ENCODE results near the gene IMPDH1.

DNA sequence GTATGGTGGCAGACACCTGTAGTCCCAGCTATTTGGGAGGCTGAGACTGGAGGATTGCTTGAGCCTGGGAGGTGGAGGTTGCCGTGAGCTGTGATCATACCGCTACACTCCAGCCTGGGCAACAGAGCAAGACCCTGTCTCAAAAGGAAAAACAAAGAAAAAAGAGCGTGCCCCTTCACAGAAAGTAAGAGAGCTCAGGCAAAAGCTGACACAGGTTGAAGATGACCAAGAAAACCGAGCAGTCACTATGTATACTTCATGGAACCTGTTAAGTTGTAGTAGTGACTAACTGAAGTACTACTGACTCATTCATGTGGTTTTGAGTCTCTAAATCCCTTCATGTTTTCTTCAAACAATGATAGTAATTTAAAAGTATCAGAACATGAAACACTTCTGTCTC, 47.1 kb downstream of the IMPDH1 start:
- TF ChIP-seq CBFB (IDR thresholded peaks at IDR 0.05; ENCODE audit: low read depth) (no peak), TCF3 (IDR thresholded peaks at IDR 0.05; ENCODE audit: borderline replicate concordance, insufficient read depth, low read depth, low read length) (no peak), TAF1 (IDR thresholded peaks at IDR 0.05; ENCODE audit: borderline replicate concordance, low read depth, low read length) (no peak), POLR2A (IDR thresholded peaks at IDR 0.05; ENCODE audit: low read depth, low read length) (no peak), SIN3A (IDR thresholded peaks at IDR 0.05; ENCODE audit: low read depth, low read length) (no peak), CEBPB (IDR thresholded peaks at IDR 0.05; ENCODE audit: borderline replicate concordance in 1 of 2, low read depth in 2 of 2, low read length in 2 of 2) (no peak), NRF1 (conservative IDR thresholded peaks at IDR 0.05; ENCODE audit: low read depth, low read length) (no peak), EP300 (IDR thresholded peaks at IDR 0.05; ENCODE audit: borderline replicate concordance in 1 of 2, control insufficient read depth in 1 of 2, low read depth in 2 of 2, low read length in 2 of 2) (no peak), NR2C1 (IDR thresholded peaks at IDR 0.05) (no peak), EZH2 (IDR thresholded peaks at IDR 0.05; ENCODE audit: borderline replicate concordance, control insufficient read depth, low read depth, low read length) (no peak), LARP7 (IDR thresholded peaks at IDR 0.05) (no peak), ZNF207 (IDR thresholded peaks at IDR 0.05; ENCODE audit: borderline replicate concordance) (no peak)
- TF ChIP-seq, protein P1, sequence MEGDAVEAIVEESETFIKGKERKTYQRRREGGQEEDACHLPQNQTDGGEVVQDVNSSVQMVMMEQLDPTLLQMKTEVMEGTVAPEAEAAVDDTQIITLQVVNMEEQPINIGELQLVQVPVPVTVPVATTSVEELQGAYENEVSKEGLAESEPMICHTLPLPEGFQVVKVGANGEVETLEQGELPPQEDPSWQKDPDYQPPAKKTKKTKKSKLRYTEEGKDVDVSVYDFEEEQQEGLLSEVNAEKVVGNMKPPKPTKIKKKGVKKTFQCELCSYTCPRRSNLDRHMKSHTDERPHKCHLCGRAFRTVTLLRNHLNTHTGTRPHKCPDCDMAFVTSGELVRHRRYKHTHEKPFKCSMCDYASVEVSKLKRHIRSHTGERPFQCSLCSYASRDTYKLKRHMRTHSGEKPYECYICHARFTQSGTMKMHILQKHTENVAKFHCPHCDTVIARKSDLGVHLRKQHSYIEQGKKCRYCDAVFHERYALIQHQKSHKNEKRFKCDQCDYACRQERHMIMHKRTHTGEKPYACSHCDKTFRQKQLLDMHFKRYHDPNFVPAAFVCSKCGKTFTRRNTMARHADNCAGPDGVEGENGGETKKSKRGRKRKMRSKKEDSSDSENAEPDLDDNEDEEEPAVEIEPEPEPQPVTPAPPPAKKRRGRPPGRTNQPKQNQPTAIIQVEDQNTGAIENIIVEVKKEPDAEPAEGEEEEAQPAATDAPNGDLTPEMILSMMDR (IDR thresholded peaks at IDR 0.05 in 2 of 3, conservative IDR thresholded peaks at IDR 0.05 in 1 of 3; ENCODE audit: control insufficient read depth in 2 of 3, extremely low read depth in 1 of 3, insufficient read depth in 1 of 3, low read depth in 3 of 3, low read length in 3 of 3), result no peak
- TF ChIP-seq, protein P2, sequence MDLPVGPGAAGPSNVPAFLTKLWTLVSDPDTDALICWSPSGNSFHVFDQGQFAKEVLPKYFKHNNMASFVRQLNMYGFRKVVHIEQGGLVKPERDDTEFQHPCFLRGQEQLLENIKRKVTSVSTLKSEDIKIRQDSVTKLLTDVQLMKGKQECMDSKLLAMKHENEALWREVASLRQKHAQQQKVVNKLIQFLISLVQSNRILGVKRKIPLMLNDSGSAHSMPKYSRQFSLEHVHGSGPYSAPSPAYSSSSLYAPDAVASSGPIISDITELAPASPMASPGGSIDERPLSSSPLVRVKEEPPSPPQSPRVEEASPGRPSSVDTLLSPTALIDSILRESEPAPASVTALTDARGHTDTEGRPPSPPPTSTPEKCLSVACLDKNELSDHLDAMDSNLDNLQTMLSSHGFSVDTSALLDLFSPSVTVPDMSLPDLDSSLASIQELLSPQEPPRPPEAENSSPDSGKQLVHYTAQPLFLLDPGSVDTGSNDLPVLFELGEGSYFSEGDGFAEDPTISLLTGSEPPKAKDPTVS (IDR thresholded peaks at IDR 0.05; ENCODE audit: low read depth, low read length), result no peak

Measured in GM12878 (cell line).